ENCODE results near the gene GTF2H1. TPM values are rescaled to one million over a fixed set of nuclear protein-coding genes. Genes with fewer than 3 reads are reported as not detected.

GTF2H1 gene
- total RNA-seq, 4 donors from 2014 or later: 50.7 to 80.4 (median 77.1) TPM

GRCh38 chr11:18366286-18366685 lies 43.9 kb downstream of the GTF2H1 start:
- no peak for TF ChIP-seq CTCF (IDR thresholded peaks at IDR 0.05; ENCODE audit: low read depth)

DNA sequence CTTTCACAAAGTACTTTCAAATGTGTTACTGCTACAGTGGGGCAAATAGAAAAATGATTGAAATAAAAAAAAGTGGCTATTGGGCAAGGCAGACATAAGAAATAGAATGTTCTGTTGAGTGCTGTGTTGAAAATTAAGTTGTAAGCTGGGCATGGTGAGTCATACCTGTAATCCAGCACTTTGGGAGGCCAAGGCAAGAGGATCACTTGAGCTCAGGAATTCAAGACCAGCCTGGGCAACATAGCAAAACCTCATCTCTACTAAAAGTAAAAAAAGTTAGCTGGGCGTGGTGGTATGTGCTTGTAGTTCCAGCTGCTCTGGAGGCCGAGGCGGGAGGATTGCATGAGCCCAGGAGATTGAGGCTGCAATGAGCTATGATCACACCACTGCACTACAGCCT lies 45.1 kb downstream of the GTF2H1 start:
- TF ChIP-seq CTCF (IDR thresholded peaks at IDR 0.05; ENCODE audit: low read depth): no peak

DNA sequence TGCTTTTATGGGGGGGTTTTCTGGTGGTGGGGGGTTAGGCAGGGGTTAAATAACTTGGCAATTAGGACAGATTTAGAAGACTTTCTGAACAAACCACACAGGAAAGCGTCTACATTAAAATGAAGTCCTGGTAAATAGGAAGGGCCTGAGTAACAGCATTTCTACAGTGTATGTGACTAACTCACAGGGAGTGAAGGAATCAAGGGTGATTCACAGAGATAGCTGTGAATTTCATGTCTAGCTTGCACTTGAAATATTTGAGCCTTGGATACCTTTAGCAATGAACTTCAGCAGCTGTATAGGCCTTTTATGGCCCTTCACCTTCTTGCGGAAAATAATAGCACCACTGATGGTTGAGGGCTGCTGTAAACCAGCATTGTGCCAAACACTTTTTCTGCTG lies 45.9 kb downstream of the GTF2H1 start:
- TF ChIP-seq CTCF (IDR thresholded peaks at IDR 0.05; ENCODE audit: low read depth): no peak

DNA sequence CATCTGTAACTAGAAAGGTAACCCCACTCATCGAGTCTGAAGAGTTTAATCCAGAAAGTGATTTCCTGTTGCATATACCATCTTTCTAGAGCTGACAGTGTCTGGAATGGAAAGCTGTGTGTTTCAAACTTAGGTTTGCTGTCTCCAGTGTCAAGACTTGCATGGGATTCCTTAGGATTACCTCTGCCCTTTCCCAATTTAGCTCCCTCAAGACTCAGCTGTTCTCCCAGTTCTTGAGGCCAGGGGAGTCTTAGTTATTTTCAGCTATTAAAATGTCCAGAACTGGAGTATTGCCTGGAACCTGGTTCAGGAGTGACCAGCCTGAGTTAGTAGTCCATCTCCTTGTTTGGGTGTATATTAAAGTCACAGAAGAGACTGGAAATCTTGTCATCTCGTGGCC lies 47.0 kb downstream of the GTF2H1 start:
- TF ChIP-seq CTCF (IDR thresholded peaks at IDR 0.05; ENCODE audit: low read depth): no peak

- TF ChIP-seq CTCF (IDR thresholded peaks at IDR 0.05; ENCODE audit: low read depth): no peak
These were observed 48.9 kb downstream of the GTF2H1 start for GRCh38 chr11:18371279-18371678.

DNA sequence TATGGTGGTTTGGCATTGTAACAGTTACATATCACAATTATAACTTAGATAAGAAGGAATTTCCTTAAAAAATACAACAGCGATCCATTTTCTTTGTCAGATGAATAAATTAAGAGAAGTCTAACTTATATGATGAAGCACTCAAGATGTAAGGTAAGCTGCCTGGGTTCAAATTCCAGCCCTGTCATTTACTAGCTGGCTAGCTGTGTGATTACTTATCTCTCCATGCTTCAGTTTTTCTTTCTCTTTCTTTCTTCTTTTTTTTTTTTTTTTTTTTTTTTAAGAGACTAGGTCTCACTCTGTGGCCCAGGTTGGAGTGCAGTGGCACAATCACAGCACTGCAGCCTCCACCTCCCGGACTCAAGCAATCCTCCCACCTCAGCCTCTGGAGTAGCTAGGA lies 49.8 kb downstream of the GTF2H1 start:
- TF ChIP-seq CTCF (IDR thresholded peaks at IDR 0.05; ENCODE audit: low read depth): no peak

DNA sequence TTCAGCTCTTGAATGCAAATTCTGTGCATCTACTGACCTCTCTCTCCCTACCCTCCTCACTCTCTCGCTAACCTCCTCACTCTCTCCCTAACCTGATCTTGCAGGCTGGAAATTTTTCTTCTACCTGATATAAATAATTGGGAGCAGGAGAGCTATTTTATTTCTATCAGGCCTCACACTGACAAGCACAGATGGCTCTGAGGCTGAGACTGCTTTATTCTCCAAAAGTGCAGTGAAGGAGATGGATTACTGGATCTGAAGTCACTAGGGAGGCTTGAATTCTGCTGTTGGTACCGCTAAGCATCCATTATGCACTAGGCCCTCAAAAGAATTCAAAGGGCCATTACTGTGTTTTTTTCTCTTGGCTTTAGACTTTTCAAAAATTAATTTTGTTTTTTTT lies 52.6 kb downstream of the GTF2H1 start:
- TF ChIP-seq CTCF (IDR thresholded peaks at IDR 0.05; ENCODE audit: low read depth): no peak

Measured in subcutaneous adipose tissue (tissue), 4 donors.